NT2/D1 (cell line): ENCODE measurements around the gene TOPAZ1.

Source experiments
- SUZ12 ChIP-seq: IDR thresholded peaks from 2 replicates; pipeline ENCODE4 v1.6.1; 2011; ENCODE audit not compliant: insufficient read length, insufficient read depth; ENCODE audit errors: extremely low read depth
- ZNF274 ChIP-seq: IDR thresholded peaks from 2 replicates; pipeline ENCODE4 v1.6.1; 2011; ENCODE audit warnings: mild to moderate bottlenecking, low read depth, low read length

DNA sequence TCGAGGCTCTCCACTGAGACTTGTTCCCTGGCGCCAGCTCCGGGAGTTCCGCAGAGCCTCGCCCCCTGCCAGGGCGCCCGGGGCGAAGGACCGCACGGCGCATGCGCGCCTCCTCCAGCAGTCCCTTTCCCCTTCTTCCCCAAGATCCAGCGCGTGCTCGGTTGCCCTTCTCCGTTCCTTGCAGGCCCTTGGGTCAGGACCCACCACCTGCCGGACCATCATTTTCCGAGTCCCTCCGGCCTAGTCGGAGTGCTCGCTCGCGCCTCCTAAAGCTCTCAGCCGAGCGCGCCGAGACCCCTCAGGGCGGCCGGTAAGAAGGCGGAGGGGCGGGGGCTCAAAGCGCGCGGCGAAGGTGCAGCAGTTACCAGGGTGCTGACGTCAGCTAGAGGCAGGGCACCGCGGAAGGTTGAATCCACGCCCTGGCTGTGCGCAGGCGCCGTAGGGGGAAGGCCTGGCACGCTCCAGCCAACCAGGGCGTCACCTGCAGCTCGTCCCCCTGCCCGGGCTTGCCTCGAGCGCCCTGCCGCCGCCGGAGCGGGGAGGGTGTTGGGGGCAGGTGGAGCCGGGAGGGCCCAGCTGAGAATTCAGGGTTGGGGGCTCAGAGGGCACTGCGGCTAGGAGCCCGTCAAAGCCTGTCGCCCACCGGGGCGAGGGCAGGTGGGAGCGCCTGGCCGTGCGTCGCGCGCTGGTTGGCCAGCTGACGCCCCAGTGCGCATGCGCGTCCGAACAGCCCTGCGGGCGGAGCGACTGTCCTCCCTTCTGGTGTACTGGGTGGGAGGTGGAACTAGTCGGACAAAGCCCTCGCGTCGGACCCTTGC lies 96.5 kb downstream of the TOPAZ1 start, which contains the start of gene TCAIM:
- no peak for TF ChIP-seq SUZ12
- TF ChIP-seq ZNF274: no peak
